Jurkat, Clone E6-1 (cell line): ENCODE results near the gene MS4A4E.
"Not testable (repeated sequence)": the region's sequence is repeated elsewhere in the genome, so short reads cannot be mapped to it uniquely, and the experiment has no call there.

Source experiments
- DNase-seq: peaks from one replicate; pipeline ENCODE4 v3.0.0-alpha.2; 2011; ENCODE audit warnings: low read depth, low spot score
- H3K4me3 ChIP-seq: 2 replicates; pipeline ENCODE4 v1.5.1; 2011; ENCODE audit warnings: mild to moderate bottlenecking, low read length, control low read depth, moderate library complexity

The MS4A4E gene

DNA sequence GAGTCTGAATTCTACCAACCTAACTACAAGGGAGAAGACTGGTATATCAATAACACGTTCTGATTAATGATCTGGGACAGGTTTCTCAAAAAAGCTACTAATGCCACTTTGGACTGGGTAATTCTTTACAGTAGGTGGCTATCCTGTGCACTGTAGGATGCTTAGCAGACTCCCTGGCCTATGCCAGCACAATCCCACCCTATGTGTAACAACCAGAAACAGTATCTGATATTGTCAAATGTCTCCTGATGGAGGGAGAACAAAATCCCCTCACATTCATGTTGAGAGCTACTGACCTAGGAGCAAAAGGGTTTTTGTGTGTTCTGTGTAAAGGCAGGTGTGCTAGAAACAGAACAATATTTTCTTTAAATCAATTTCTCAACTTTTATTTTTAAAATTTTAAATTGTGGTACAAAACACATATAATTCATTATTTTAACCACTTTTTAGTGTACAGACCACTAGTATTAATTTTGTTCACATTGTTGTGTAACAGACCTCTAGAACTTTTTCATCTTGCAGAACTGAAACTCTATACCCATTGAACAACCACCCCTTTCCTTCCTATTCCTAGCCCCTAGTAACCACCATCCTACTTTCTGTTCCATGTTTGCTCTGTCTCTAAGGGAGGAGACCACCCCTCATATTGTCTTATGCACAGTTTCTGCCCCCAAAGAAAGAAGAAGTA lies 58.0 kb downstream of the MS4A4E start:
- no peak for DNase-seq
- no peak overlapping the region for H3K4me3 ChIP-seq

DNA sequence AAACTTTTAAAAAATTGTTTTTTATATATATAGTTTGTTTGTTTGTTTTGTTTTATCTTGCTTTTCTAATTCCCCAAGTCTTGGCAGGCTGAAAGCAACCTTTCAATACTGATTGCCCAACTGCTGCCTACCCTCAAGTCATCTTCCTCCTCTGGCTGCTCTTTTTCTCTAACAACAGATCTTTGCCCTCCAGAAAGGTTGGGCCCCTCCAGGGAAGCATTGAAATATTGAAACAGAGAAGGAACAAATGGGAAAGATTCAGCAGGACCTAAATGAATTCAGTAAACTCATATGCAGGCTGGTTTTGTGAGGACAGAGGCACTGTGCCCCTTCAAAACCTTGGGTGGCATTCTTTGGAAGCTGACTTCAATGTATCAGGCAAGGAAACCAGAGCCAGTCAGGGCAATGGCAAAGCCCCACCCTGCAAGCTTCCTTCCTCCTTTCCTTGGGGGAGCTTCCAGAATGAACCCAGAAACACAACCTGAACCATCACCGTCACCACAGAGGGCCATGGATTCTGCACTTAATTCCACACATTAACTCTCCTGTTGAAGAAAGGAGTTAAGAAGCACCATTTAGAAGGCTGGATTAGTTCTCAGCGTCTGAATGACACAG lies 59.2 kb downstream of the MS4A4E start:
- H3K4me3 ChIP-seq: no peak overlapping the region
- DNase-seq: no peak

GRCh38 chr11:60182541-60183330 lies 60.2 kb downstream of the MS4A4E start, which contains the start of gene MS4A6A:
MS4A6A (minus strand) TSS chr11:60183083; CDS start chr11:60181727, 1,356 bp downstream.
- no peak for DNase-seq
- H3K4me3 ChIP-seq: no peak within 1 kb of the TSS

DNA sequence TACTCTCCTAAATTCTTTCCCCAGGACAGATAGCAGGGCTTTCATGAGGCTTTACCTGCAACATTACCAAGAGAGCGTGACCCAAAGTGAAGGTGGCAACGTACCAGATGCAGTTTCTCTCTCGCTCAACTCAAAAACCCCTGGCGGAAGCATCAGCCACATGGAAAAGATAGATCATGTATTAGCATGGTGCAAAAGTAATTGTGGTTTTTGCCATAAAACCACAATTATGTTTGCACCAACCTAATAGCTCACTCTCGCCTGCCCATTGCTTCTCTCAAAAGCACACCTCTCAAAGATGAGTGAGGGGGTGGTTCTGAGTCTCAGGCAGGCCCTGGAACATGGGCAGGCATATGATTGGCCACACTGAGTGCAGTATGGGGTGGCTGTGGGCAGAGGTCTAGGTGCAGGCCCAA lies 67.1 kb downstream of the MS4A4E start:
- H3K4me3 ChIP-seq: no peak overlapping the region
- DNase-seq: no peak

- no peak overlapping the region for H3K4me3 ChIP-seq
- DNase-seq: no peak
Observed at GRCh38 chr11:60172011-60172410, 70.9 kb downstream of the MS4A4E start.

DNA sequence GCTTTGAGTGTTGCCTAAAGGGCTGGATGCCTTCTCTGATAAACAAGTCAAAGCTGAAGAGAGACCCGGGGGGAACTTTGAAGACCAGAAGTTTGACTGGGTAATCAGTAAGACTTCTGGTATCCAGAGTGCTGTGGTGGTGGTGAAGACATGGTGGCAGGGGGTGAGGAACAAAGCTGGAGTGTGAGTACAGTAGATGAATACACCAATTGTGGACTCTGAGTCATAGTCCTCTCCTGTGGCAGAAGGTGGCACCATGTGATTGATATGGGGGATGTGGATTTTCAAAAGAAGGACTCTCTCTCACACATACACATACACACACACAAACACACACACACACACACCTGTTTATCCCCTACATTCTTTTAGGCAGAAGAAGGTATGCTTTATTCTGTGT lies 72.4 kb downstream of the MS4A4E start:
- no peak for DNase-seq
- no peak overlapping the region for H3K4me3 ChIP-seq

- H3K4me3 ChIP-seq: no peak overlapping the region
- peak; percentile 52 for DNase-seq
Observed at GRCh38 chr11:60169264-60169915, 73.5 kb downstream of the MS4A4E start.

DNA sequence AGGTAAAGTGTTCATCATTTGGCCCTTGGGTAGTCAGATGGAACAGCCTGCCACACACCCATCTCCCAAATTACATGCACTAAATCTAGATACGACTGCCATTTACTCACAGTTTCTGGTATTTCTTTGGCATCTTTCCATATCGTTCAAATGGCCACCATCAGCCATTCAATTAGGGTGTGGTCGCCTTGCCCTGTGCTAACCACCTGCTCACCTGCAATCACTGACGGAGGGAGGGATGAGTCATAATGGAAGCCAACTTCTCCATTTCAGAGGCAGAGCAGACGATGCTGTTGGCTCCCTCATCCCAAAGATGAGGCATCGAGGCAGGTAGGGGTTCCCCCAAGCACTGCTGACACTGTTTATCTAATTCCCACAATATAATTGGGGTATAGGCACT lies 74.6 kb downstream of the MS4A4E start:
- H3K4me3 ChIP-seq: no peak overlapping the region
- DNase-seq: no peak

GRCh38 chr11:60165951-60166350 lies 77.0 kb downstream of the MS4A4E start:
- no peak for DNase-seq
- H3K4me3 ChIP-seq: no peak overlapping the region

DNA sequence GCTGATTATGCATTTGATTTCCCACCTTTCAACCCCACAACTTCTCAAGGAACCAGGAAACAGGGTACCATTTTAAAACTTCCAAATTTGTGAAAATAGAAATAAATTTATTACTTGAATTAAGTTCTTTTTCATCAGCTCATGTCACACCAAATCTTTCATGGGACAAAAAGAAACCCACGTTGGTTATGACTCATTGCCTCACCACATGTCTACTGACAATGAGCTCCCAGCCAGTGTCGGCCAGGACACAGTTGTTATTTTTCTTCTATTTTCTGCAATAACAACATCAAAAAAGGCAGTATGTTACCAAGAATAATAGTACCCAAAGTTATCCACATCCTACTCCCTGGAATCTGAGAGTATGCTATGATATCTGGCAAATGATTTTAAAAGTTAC lies 77.4 kb downstream of the MS4A4E start:
- H3K4me3 ChIP-seq: no peak overlapping the region
- DNase-seq: no peak

- no peak for DNase-seq
- H3K4me3 ChIP-seq: no peak overlapping the region
Observed at GRCh38 chr11:60164550-60165075, 78.3 kb downstream of the MS4A4E start.

DNA sequence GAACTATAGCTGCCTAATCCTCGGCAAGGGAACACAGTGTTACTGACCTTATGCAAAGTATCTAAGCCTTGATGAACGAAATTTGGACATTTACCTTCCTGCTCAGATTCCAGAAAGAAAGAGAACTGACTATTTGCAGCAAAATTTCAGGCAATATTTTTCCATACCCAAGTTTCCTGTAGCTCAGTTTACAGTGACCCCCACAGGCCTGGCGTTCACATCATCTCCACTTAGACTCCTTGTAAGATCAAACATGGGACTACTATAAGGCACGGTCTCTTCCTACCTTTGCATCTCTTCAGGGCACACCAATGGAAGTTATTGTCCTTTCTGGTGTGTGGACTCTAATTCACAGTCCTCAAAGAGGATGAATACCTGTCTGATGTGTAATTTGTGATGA lies 81.2 kb downstream of the MS4A4E start:
- no peak for DNase-seq
- no peak overlapping the region for H3K4me3 ChIP-seq

DNA sequence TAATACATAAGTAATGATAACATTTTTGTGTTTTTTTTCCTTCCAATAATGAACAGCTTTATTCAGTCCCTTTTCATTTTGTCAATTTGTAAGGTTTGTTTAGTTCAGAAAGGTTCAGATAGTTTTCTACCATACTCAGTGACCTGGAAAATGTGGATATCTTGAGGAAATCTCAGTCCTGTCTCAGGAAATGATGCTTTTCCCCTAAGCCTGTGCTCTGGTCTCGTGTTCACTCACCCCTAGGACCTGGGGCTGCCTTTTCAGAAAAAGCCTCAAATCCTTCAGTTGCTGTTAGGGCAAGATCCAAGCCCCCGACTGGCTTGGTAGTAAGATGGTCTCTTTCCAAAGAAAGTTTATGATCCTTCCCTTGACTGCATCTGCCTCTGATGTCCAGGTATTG lies 81.8 kb downstream of the MS4A4E start:
- DNase-seq: no peak

DNA sequence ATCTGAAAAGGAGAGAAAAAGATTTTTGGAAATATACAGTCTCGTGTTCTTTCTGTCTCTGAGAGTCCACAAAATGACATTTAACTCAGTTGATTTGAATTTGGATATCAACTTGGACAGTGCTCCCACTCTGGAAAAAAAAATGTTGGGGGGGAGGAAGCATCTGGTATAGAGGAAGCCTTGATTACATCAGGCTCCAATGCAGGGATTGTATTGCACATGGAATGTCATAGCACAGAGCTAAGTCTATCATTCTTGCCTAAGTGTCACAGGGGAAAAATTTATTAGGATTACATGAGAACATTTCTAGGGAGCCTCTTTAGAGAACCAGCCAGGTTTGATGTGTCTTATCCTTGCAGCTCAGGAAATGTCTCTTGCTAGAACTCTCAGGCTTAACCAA lies 83.1 kb downstream of the MS4A4E start:
- DNase-seq: no peak

More for the DNA sequence above, 81.8 kb downstream of the MS4A4E start:
- H3K4me3 ChIP-seq: no peak overlapping the region

GRCh38 chr11:60159284-60159683 lies 83.7 kb downstream of the MS4A4E start:
- H3K4me3 ChIP-seq: no peak overlapping the region
- DNase-seq: no peak

More for the DNA sequence above, 83.1 kb downstream of the MS4A4E start:
- H3K4me3 ChIP-seq: no peak overlapping the region

DNA sequence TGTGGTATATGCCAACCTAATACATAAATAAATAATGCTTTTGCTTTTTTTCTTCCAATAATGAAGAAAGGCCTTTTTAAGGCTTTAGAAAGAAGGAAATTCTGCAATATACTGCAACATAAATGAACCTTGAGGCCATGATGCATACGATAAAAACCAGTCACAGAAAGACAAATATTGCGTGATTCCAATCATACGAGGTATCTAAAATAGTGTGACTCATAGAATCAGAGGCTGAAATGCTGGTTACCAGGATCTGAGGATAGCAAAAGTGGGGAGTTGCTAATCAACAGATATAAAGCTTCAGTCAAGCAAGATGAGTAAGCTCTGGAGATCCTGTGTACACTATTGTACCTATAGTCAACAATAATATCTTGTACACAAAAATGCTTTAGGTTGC lies 84.3 kb downstream of the MS4A4E start:
- no peak for DNase-seq
- H3K4me3 ChIP-seq: no peak overlapping the region

GRCh38 chr11:60155931-60156330 lies 87.0 kb downstream of the MS4A4E start:
- DNase-seq: no peak

GRCh38 chr11:60152727-60153126 lies 90.2 kb downstream of the MS4A4E start:
- H3K4me3 ChIP-seq, DNase-seq: not testable (repeated sequence)

More at GRCh38 chr11:60155931-60156330, 87.0 kb downstream of the MS4A4E start:
- no peak overlapping the region for H3K4me3 ChIP-seq

- DNase-seq: no peak
- H3K4me3 ChIP-seq: no peak overlapping the region
Observed at GRCh38 chr11:60150279-60150678, 92.7 kb downstream of the MS4A4E start.
